ENCODE data around the gene RASSF5. TPM values are rescaled to one million over a fixed set of nuclear protein-coding genes. Genes with fewer than 3 reads are reported as not detected.

The RASSF5 gene
- polyA plus RNA-seq, 4 donors: 1.6 to 7.3 (median 4.4) TPM

DNA sequence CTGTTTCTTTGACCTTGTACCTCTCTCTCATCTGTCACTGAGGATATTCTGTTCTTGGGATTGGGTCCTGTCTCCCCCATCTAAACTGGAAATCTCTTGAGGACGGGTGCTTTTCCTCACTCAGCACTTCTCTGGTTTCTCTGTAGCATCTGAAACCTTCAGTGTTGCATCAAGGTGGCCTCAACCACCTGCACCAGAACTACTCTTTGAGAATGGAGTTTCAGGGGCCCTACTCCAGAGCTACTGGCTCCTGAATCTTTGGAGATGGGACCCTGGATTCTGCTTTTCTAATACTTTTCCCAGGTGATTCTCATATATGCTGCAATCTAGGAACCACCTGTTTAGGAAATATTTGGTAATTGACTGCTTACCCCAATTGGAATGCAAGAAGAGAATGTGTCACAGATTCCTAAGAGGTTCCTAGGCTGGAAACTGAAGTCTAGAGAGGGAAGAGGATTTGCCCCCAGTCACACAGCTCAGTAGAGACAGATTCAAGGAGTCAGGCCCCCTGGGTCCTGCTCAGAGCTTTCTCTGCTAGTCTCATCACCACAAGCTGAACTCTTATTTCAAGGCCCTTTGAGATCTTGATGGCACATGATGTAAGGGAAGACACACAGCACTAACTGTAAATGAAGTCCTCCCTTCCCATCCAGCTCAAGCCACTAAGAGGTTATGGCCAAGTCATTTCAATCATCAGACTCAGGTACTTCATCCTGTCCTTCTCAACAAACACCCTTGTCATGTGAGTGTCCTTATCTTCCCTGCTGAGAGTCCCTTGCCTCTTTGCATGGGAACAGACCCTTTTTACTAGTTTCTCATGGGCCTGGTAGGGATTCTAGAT lies 56.3 kb downstream of the RASSF5 start:
- peaks cover 0 to 15% (median 6%) of the 10 kb centered on the region in 3 donors for H3K4me1 ChIP-seq (ENCODE audit: control insufficient read depth in 3 of 3, insufficient read depth in 2 of 3, low read depth in 1 of 3, low read length in 2 of 3)

DNA sequence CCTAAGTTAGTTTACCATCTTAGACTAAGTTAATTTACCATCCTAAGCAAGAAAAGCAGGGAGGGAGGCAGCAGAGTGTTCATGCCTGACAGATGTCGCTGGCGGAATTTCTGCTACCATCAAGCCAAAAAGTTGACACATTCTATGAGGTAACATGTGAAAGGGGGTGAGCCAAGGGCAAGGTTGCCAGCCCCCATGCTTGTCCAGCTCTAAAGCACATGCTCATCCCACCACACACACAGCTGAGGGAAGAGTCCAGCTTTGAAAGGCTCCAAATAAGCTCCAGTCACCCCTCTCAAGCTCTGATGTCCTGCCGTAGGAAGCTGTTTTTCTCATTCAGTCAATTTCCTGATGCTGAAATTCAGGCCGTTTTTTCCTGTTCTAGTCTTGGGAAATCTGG lies 58.7 kb downstream of the RASSF5 start:
- Histone ChIP-seq H3K4me1 (ENCODE audit: control insufficient read depth in 3 of 3, insufficient read depth in 2 of 3, low read depth in 1 of 3, low read length in 2 of 3) (no peaks in the 10 kb centered on the region), H3K27ac (ENCODE audit: low read depth in 1 of 3, low read length in 2 of 3) (no peak overlapping the region), H3K36me3 (ENCODE audit: control insufficient read depth in 3 of 3, insufficient read depth in 2 of 3, low read depth in 1 of 3, low read length in 3 of 3) (no peaks in the 10 kb centered on the region), H3K4me3 (ENCODE audit: low read depth in 1 of 3, low read length in 3 of 3) (no peak overlapping the region), H3K9me3 (ENCODE audit: control insufficient read depth in 2 of 2, insufficient read depth in 1 of 2, low read depth in 1 of 2, low read length in 1 of 2) (no peaks in the 10 kb centered on the region), H3K27me3 (ENCODE audit: control insufficient read depth in 3 of 3, insufficient read depth in 3 of 3, low read length in 3 of 3) (no peaks in the 10 kb centered on the region)
- 78 to 82% (median 80%) methylated on average over 4 of the region's 4 CpGs for WGBS, 3 donors
- no peak for FAIRE-seq
- DNase-seq: no peak

More for the DNA sequence above, 56.3 kb downstream of the RASSF5 start:
- Histone ChIP-seq H3K9me3 (ENCODE audit: control insufficient read depth in 2 of 2, insufficient read depth in 1 of 2, low read depth in 1 of 2, low read length in 1 of 2) (no peaks in the 10 kb centered on the region), H3K27ac (ENCODE audit: low read depth in 1 of 3, low read length in 2 of 3) (peak overlapping the region in 1 of 3 donors; percentile 18), H3K36me3 (ENCODE audit: control insufficient read depth in 3 of 3, insufficient read depth in 2 of 3, low read depth in 1 of 3, low read length in 3 of 3) (no peaks in the 10 kb centered on the region), H3K27me3 (ENCODE audit: control insufficient read depth in 3 of 3, insufficient read depth in 3 of 3, low read length in 3 of 3) (no peaks in the 10 kb centered on the region), H3K4me3 (ENCODE audit: low read depth in 1 of 3, low read length in 3 of 3) (no peak overlapping the region)
- 57 to 71% (median 64%) methylated on average over 1 of the region's 1 CpG for WGBS, 3 donors
- no peak for FAIRE-seq
- no peak for DNase-seq

DNA sequence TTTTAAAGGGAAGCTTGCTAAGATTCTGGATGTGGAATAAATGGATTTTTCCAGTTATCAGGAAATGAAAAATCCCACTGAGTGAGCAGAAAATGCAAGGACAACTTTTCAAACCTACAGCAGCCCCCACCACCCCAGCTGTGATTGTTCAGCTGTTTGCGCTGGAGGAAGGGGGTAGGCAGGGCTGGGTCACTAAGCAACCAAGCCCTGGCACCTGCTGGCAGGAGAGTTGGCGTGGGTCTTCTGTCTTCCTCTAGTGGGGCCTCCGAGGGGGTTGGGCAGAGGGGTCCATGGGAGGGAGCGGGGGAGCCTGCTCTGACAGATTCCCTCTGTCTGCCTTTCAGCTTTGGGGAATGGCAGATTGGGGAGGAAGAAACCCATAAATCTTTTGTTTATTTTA lies 59.7 kb downstream of the RASSF5 start:
- H3K27ac ChIP-seq (ENCODE audit: low read depth in 1 of 3, low read length in 2 of 3): no peak overlapping the region
- H3K4me3 ChIP-seq (ENCODE audit: low read depth in 1 of 3, low read length in 3 of 3): no peak overlapping the region
- H3K27me3 ChIP-seq (ENCODE audit: control insufficient read depth in 3 of 3, insufficient read depth in 3 of 3, low read length in 3 of 3): no peaks in the 10 kb centered on the region
- DNase-seq: no peak
- H3K36me3 ChIP-seq (ENCODE audit: control insufficient read depth in 3 of 3, insufficient read depth in 2 of 3, low read depth in 1 of 3, low read length in 3 of 3): no peaks in the 10 kb centered on the region
- H3K4me1 ChIP-seq (ENCODE audit: control insufficient read depth in 3 of 3, insufficient read depth in 2 of 3, low read depth in 1 of 3, low read length in 2 of 3): no peaks in the 10 kb centered on the region
- FAIRE-seq: no peak
- WGBS, 3 donors: 77 to 89% (median 82%) methylated on average over 4 of the region's 4 CpGs
- no peaks in the 10 kb centered on the region for H3K9me3 ChIP-seq (ENCODE audit: control insufficient read depth in 2 of 2, insufficient read depth in 1 of 2, low read depth in 1 of 2, low read length in 1 of 2)

DNA sequence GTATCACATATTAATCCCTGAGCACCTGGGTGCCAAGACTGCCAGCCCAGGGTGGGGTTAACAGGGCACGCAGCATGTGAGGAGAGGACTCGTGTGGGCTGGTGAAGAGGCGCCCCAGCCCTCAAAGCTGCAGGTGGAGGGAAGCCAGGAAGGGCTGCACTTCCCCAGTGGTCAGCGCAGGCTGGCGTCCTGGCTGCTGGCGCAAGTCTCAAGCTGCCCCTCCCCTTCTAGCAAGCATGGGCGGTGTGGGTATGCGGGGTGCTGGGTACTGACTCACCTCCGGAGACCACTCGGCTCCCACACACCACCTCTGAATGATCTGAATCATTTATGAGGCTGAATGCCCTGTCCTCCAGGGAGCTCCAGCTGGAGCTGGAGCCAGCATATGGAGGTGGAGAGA lies 60.9 kb downstream of the RASSF5 start:
- H3K36me3 ChIP-seq (ENCODE audit: control insufficient read depth in 3 of 3, insufficient read depth in 2 of 3, low read depth in 1 of 3, low read length in 3 of 3): no peaks in the 10 kb centered on the region
- no peaks in the 10 kb centered on the region for H3K9me3 ChIP-seq (ENCODE audit: control insufficient read depth in 2 of 2, insufficient read depth in 1 of 2, low read depth in 1 of 2, low read length in 1 of 2)
- no peaks in the 10 kb centered on the region for H3K4me1 ChIP-seq (ENCODE audit: control insufficient read depth in 3 of 3, insufficient read depth in 2 of 3, low read depth in 1 of 3, low read length in 2 of 3)
- H3K27ac ChIP-seq (ENCODE audit: low read depth in 1 of 3, low read length in 2 of 3): no peak overlapping the region
- WGBS, 3 donors: 83 to 88% (median 84%) methylated on average over 10 of the region's 10 CpGs
- H3K27me3 ChIP-seq (ENCODE audit: control insufficient read depth in 3 of 3, insufficient read depth in 3 of 3, low read length in 3 of 3): no peaks in the 10 kb centered on the region
- no peak for FAIRE-seq
- DNase-seq: no peak
- H3K4me3 ChIP-seq (ENCODE audit: low read depth in 1 of 3, low read length in 3 of 3): no peak overlapping the region

DNA sequence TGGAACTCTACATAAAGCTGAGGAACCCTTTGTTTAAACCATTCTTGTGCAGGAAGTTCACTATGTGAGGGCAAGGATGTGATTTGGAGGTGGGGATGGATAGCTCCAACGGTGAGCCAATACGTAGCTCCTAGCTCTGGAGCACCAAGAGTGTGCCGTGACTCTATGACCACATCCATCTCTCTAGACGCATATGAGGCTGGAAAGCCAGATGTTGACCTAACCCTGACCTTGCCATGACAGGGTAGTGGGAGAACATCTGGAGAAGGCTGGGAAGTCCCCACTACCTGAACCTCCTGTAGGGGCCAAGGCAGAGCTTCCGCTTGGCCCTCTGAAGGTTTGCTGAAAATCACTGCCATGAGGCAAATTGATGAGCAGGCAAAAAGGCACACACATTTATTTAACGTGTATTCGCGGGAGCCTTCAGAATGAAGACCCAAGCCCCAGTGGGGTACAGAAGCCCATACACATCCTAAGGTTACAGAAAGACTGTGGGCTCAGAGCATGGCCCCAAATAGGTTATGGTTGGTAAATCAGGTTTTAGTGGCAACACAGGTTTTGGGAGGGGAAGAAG lies 61.5 kb downstream of the RASSF5 start:
- no peaks in the 10 kb centered on the region for H3K9me3 ChIP-seq (ENCODE audit: control insufficient read depth in 2 of 2, insufficient read depth in 1 of 2, low read depth in 1 of 2, low read length in 1 of 2)
- FAIRE-seq (no peak), DNase-seq (no peak)
- no peaks in the 10 kb centered on the region for H3K4me1 ChIP-seq (ENCODE audit: control insufficient read depth in 3 of 3, insufficient read depth in 2 of 3, low read depth in 1 of 3, low read length in 2 of 3)
- H3K27ac ChIP-seq (ENCODE audit: low read depth in 1 of 3, low read length in 2 of 3): no peak overlapping the region
- no peaks in the 10 kb centered on the region for H3K36me3 ChIP-seq (ENCODE audit: control insufficient read depth in 3 of 3, insufficient read depth in 2 of 3, low read depth in 1 of 3, low read length in 3 of 3)
- H3K4me3 ChIP-seq (ENCODE audit: low read depth in 1 of 3, low read length in 3 of 3): no peak overlapping the region
- no peaks in the 10 kb centered on the region for H3K27me3 ChIP-seq (ENCODE audit: control insufficient read depth in 3 of 3, insufficient read depth in 3 of 3, low read length in 3 of 3)
- 82 to 90% (median 87%) methylated on average over 8 of the region's 8 CpGs for WGBS, 3 donors

DNA sequence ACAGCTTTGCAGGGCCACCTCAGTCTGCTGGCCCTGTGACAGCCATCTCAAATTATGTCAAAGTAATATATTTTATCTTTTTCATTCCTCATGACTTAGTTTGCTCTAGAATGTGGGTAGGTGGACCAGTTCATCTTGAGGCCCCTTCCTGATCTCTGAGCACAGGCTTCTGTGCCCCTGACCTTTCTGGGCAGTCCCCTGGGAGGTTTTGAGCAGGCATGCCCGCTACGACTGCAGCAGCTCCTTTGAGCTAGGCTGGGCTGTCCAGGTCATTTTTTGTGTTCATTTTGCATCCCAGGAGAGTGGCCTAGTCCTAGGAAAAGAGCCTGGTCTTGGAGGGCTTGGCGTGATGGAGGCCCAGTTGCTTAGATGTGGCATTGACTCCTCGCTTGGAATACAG lies 62.2 kb downstream of the RASSF5 start:
- H3K4me1 ChIP-seq (ENCODE audit: control insufficient read depth in 3 of 3, insufficient read depth in 2 of 3, low read depth in 1 of 3, low read length in 2 of 3): no peaks in the 10 kb centered on the region
- H3K27ac ChIP-seq (ENCODE audit: low read depth in 1 of 3, low read length in 2 of 3): no peak overlapping the region
- FAIRE-seq: no peak
- H3K9me3 ChIP-seq (ENCODE audit: control insufficient read depth in 2 of 2, insufficient read depth in 1 of 2, low read depth in 1 of 2, low read length in 1 of 2): no peaks in the 10 kb centered on the region
- no peak for DNase-seq
- H3K36me3 ChIP-seq (ENCODE audit: control insufficient read depth in 3 of 3, insufficient read depth in 2 of 3, low read depth in 1 of 3, low read length in 3 of 3): no peaks in the 10 kb centered on the region
- 84 to 97% (median 86%) methylated on average over 4 of the region's 4 CpGs for WGBS, 3 donors
- H3K4me3 ChIP-seq (ENCODE audit: low read depth in 1 of 3, low read length in 3 of 3): no peak overlapping the region
- no peaks in the 10 kb centered on the region for H3K27me3 ChIP-seq (ENCODE audit: control insufficient read depth in 3 of 3, insufficient read depth in 3 of 3, low read length in 3 of 3)

DNA sequence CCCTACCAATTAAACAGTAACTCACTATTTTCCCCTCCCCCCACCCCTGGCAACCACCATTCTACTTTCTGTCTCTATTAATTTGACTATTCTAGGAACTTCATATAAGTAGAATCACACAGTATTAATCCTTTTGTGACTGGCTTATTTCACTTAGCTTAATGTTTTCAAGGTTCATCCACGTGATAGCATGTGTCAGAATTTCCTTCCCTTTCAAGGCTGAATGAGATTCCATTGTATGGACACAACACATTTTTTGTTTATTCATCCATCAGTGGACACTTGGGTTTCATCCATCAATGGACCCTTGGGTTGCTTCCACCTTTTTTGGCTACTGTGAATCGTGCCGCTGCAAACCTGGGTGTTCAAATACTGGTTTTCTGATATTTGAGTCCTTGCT lies 63.2 kb downstream of the RASSF5 start:
- Histone ChIP-seq H3K27me3 (ENCODE audit: control insufficient read depth in 3 of 3, insufficient read depth in 3 of 3, low read length in 3 of 3) (no peaks in the 10 kb centered on the region), H3K36me3 (ENCODE audit: control insufficient read depth in 3 of 3, insufficient read depth in 2 of 3, low read depth in 1 of 3, low read length in 3 of 3) (no peaks in the 10 kb centered on the region), H3K4me3 (ENCODE audit: low read depth in 1 of 3, low read length in 3 of 3) (no peak overlapping the region), H3K9me3 (ENCODE audit: control insufficient read depth in 2 of 2, insufficient read depth in 1 of 2, low read depth in 1 of 2, low read length in 1 of 2) (no peaks in the 10 kb centered on the region), H3K27ac (ENCODE audit: low read depth in 1 of 3, low read length in 2 of 3) (no peak overlapping the region), H3K4me1 (ENCODE audit: control insufficient read depth in 3 of 3, insufficient read depth in 2 of 3, low read depth in 1 of 3, low read length in 2 of 3) (no peaks in the 10 kb centered on the region)
- no peak for DNase-seq
- 78 to 91% (median 84%) methylated on average over 3 of the region's 3 CpGs for WGBS, 3 donors
- FAIRE-seq: no peak

DNA sequence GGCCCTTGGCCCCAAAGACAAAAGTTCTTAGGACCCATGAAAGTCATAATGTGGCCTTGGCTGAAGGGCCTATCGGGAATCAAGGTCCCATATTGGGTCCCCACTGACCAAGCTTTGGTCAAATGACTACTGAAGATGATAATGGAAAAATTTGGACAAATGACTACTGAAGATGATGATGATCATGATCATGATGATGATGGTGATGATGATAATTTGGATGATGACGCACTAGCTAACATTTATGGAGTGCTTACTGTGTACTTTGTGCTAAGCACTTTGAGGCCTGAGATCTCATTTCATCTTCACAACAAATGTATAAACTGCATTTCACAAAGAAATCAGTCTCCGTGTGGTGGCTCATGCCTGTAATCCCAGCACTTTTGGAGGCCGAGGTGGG lies 65.5 kb downstream of the RASSF5 start:
- Histone ChIP-seq H3K9me3 (ENCODE audit: control insufficient read depth in 2 of 2, insufficient read depth in 1 of 2, low read depth in 1 of 2, low read length in 1 of 2) (no peaks in the 10 kb centered on the region), H3K36me3 (ENCODE audit: control insufficient read depth in 3 of 3, insufficient read depth in 2 of 3, low read depth in 1 of 3, low read length in 3 of 3) (no peaks in the 10 kb centered on the region), H3K27ac (ENCODE audit: low read depth in 1 of 3, low read length in 2 of 3) (no peak overlapping the region), H3K4me1 (ENCODE audit: control insufficient read depth in 3 of 3, insufficient read depth in 2 of 3, low read depth in 1 of 3, low read length in 2 of 3) (peaks cover 0 to 2% (median 0%) of the 10 kb centered on the region in 3 donors), H3K4me3 (ENCODE audit: low read depth in 1 of 3, low read length in 3 of 3) (no peak overlapping the region), H3K27me3 (ENCODE audit: control insufficient read depth in 3 of 3, insufficient read depth in 3 of 3, low read length in 3 of 3) (no peaks in the 10 kb centered on the region)
- no peak for DNase-seq
- 95 to 96% (median 96%) methylated on average over 4 of the region's 4 CpGs for WGBS, 3 donors
- FAIRE-seq: no peak
